ENCODE results near the gene HUWE1.

The HUWE1 gene

GRCh38 chrX:53587795-53588420 is 98.6 kb downstream of the HUWE1 start:
- Histone ChIP-seq H3K4me1 (ENCODE audit: low read depth, poor library complexity, severe bottlenecking) (no peaks in the 10 kb centered on the region), H3K27me3 (ENCODE audit: insufficient read depth, low read depth) (no peaks in the 10 kb centered on the region), H3K79me2 (ENCODE audit: insufficient read depth, low read depth) (no peaks in the 10 kb centered on the region), H3K4me3 (IDR thresholded peaks at IDR 0.05; ENCODE audit: insufficient read depth, low read depth, low read length) (no peak overlapping the region), H3K27ac (no peak overlapping the region), H3K9ac (no peak overlapping the region), H3K36me3 (ENCODE audit: insufficient read depth) (peaks cover 14% of the 10 kb centered on the region; the same call in 1 of the 2 replicates), H4K20me1 (ENCODE audit: insufficient read depth) (no peaks in the 10 kb centered on the region), H2AFZ (ENCODE audit: low read depth) (no peak overlapping the region), H3K4me2 (no peak overlapping the region)
- TF ChIP-seq CTCF (conservative IDR thresholded peaks at IDR 0.05; ENCODE audit: low read depth, low read length): no peak

GRCh38 chrX:53584891-53585290 is 101.6 kb downstream of the HUWE1 start:
- Histone ChIP-seq H3K27ac (no peak overlapping the region), H3K36me3 (ENCODE audit: insufficient read depth) (peaks cover 17% of the 10 kb centered on the region; the same call in 1 of the 2 replicates), H3K79me2 (ENCODE audit: insufficient read depth, low read depth) (no peaks in the 10 kb centered on the region), H3K9ac (no peak overlapping the region), H3K4me1 (ENCODE audit: low read depth, poor library complexity, severe bottlenecking) (no peaks in the 10 kb centered on the region), H3K27me3 (ENCODE audit: insufficient read depth, low read depth) (no peaks in the 10 kb centered on the region), H3K4me2 (no peak overlapping the region), H2AFZ (ENCODE audit: low read depth) (no peak overlapping the region), H3K4me3 (IDR thresholded peaks at IDR 0.05; ENCODE audit: insufficient read depth, low read depth, low read length) (no peak overlapping the region), H4K20me1 (ENCODE audit: insufficient read depth) (no peaks in the 10 kb centered on the region)
- TF ChIP-seq CTCF (conservative IDR thresholded peaks at IDR 0.05; ENCODE audit: low read depth, low read length): no peak

- H3K36me3 ChIP-seq (ENCODE audit: insufficient read depth): peaks cover 12% of the 10 kb centered on the region; the same call in 1 of the 2 replicates
- H3K4me3 ChIP-seq (IDR thresholded peaks at IDR 0.05; ENCODE audit: insufficient read depth, low read depth, low read length): no peak overlapping the region
- H3K4me1 ChIP-seq (ENCODE audit: low read depth, poor library complexity, severe bottlenecking): no peaks in the 10 kb centered on the region
- no peak for TF ChIP-seq CTCF (conservative IDR thresholded peaks at IDR 0.05; ENCODE audit: low read depth, low read length)
- H3K4me2 ChIP-seq: no peak overlapping the region
- no peak overlapping the region for H2AFZ ChIP-seq (ENCODE audit: low read depth)
- no peaks in the 10 kb centered on the region for H3K27me3 ChIP-seq (ENCODE audit: insufficient read depth, low read depth)
- no peaks in the 10 kb centered on the region for H4K20me1 ChIP-seq (ENCODE audit: insufficient read depth)
- no peak overlapping the region for H3K27ac ChIP-seq
- no peak overlapping the region for H3K9ac ChIP-seq
- no peaks in the 10 kb centered on the region for H3K79me2 ChIP-seq (ENCODE audit: insufficient read depth, low read depth)
Measured at GRCh38 chrX:53583571-53583970, 102.9 kb downstream of the HUWE1 start.

- Histone ChIP-seq H3K79me2 (ENCODE audit: insufficient read depth, low read depth) (no peaks in the 10 kb centered on the region), H4K20me1 (ENCODE audit: insufficient read depth) (no peaks in the 10 kb centered on the region), H3K36me3 (ENCODE audit: insufficient read depth) (peaks cover 8% of the 10 kb centered on the region; the same call in 1 of the 2 replicates), H2AFZ (ENCODE audit: low read depth) (no peak overlapping the region), H3K4me2 (no peak overlapping the region), H3K4me3 (IDR thresholded peaks at IDR 0.05; ENCODE audit: insufficient read depth, low read depth, low read length) (no peak overlapping the region), H3K27ac (no peak overlapping the region), H3K4me1 (ENCODE audit: low read depth, poor library complexity, severe bottlenecking) (no peaks in the 10 kb centered on the region), H3K9ac (no peak overlapping the region), H3K27me3 (ENCODE audit: insufficient read depth, low read depth) (no peaks in the 10 kb centered on the region)
- no peak for TF ChIP-seq CTCF (conservative IDR thresholded peaks at IDR 0.05; ENCODE audit: low read depth, low read length)
Measured at GRCh38 chrX:53580742-53581504, 105.6 kb downstream of the HUWE1 start.

All from KMS-11 (cell line).